Spleen (tissue), 7 donors: ENCODE results near the gene HS6ST2.

Source experiments
- POLR2A ChIP-seq, 3 donors: fragments of 450-650 bp; IDR thresholded peaks; one replicate each; pipeline ENCODE4 v1.5.1; 2017; ENCODE audit warnings: antibody characterized with exemption in 3 of 3, mild to moderate bottlenecking in 1 of 3
- POLR2AphosphoS5 ChIP-seq, 3 donors: sonication (generic); formaldehyde crosslinking; IDR thresholded peaks; one replicate each; pipeline ENCODE4 v1.5.1; 2017; ENCODE audit warnings: antibody characterized with exemption in 3 of 3
- TF ChIP-seq, protein P1 (sequence below), 11 experiments: fragments of 200-600 bp in 7 of 11; fragments of 450-650 bp in 4 of 11; sonication (generic) in 4 of 11; IDR thresholded peaks in 8 of 11; conservative IDR thresholded peaks in 3 of 11; 1 replicate in 7 of 11; 2 replicates in 4 of 11; pipeline versions ENCODE4 v1.4.0 to v1.8.0; 2016 to 2021; ENCODE audit warnings: antibody characterized with exemption in 11 of 11, inconsistent platforms in 4 of 11, mild to moderate bottlenecking in 1 of 11
- donor health status: DM: no; HTN: no; CAD: no; lungs with moderate emphysema.
- donor health status: DM: no; HTN: no; CAD: no.
- donor health status: DM: no; HTN: no; CAD: no.

DNA sequence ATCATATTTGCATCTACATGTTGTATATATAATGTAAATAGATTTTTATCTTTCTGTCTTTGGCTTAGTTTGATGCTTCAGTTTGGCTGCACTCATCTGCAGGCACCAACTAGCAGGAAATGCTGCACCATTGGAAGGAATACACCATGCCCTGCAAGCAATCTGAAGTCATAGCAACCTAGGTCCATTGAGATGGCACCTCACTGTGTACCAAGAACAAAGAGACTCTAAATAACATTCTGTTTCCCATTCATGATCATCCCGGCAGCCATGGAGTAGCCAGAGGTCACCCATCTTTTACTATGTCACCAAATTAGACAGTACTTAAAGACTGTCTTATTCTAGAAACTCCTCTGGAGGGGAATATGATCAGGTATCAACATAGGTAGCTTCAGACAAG, 40.8 kb upstream of the HS6ST2 start:
- TF ChIP-seq, protein P1, sequence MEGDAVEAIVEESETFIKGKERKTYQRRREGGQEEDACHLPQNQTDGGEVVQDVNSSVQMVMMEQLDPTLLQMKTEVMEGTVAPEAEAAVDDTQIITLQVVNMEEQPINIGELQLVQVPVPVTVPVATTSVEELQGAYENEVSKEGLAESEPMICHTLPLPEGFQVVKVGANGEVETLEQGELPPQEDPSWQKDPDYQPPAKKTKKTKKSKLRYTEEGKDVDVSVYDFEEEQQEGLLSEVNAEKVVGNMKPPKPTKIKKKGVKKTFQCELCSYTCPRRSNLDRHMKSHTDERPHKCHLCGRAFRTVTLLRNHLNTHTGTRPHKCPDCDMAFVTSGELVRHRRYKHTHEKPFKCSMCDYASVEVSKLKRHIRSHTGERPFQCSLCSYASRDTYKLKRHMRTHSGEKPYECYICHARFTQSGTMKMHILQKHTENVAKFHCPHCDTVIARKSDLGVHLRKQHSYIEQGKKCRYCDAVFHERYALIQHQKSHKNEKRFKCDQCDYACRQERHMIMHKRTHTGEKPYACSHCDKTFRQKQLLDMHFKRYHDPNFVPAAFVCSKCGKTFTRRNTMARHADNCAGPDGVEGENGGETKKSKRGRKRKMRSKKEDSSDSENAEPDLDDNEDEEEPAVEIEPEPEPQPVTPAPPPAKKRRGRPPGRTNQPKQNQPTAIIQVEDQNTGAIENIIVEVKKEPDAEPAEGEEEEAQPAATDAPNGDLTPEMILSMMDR (IDR thresholded peaks at IDR 0.05 in 8 of 11, conservative IDR thresholded peaks at IDR 0.05 in 3 of 11) = no peak
- no peak for TF ChIP-seq POLR2AphosphoS5 (IDR thresholded peaks at IDR 0.05)
- TF ChIP-seq POLR2A (IDR thresholded peaks at IDR 0.05) = no peak
